Measurements from ENCODE around the gene PLPP3. TPM values are rescaled to one million over a fixed set of nuclear protein-coding genes. Genes with fewer than 3 reads are reported as not detected.

PLPP3 gene
- total RNA-seq, 1 experiment from 2014 or later = 0.39 TPM

DNA sequence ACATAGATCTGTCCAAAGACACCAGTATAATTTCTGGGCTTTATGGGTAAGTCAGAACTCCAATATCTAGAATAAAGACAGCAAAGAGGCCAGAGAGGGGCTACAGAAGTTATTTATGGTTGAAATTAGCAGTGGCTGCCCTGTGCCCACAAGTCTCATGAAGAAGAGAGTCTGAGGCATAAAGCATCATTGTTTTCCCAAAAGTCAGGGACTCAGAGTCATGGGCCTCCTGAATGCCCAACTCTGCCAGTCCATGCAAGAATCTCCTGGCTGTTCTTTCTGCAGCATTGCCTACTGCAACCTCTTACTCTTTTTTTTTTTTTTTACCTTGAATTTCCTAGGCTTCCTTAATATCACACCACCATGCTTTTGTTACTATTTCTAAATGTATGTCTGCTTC, 49.6 kb downstream of the PLPP3 start:
- Histone ChIP-seq H3K27me3 (replicated peaks; ENCODE audit: insufficient read depth, low read depth, low read length, poor library complexity) (no peaks in the 10 kb centered on the region), H3K4me1 (ENCODE audit: insufficient read depth, low read length, poor library complexity, severe bottlenecking) (no peaks in the 10 kb centered on the region), H3K27ac (ENCODE audit: low read depth, low read length, poor library complexity, severe bottlenecking) (no peak overlapping the region), H3K9me3 (ENCODE audit: low read depth, low read length, poor library complexity, severe bottlenecking) (no peaks in the 10 kb centered on the region), H3K4me3 (ENCODE audit: low read depth, low read length, poor library complexity, severe bottlenecking) (no peak overlapping the region), H3K36me3 (ENCODE audit: insufficient read depth, low read length, poor library complexity, severe bottlenecking) (no peaks in the 10 kb centered on the region)
- POLR2A ChIA-PET (ENCODE audit: low non-redundant PET) = no interaction called here
- CTCF ChIA-PET = no interaction called here
- intact Hi-C loops (cut with micrococcal nuclease; ENCODE audit: unreplicated experiment) = no loop called here
- BruUV-seq (replicated peaks) = no TSS peak
- no peak for DNase-seq (ENCODE audit: low spot score)
- TF ChIP-seq, protein P1, sequence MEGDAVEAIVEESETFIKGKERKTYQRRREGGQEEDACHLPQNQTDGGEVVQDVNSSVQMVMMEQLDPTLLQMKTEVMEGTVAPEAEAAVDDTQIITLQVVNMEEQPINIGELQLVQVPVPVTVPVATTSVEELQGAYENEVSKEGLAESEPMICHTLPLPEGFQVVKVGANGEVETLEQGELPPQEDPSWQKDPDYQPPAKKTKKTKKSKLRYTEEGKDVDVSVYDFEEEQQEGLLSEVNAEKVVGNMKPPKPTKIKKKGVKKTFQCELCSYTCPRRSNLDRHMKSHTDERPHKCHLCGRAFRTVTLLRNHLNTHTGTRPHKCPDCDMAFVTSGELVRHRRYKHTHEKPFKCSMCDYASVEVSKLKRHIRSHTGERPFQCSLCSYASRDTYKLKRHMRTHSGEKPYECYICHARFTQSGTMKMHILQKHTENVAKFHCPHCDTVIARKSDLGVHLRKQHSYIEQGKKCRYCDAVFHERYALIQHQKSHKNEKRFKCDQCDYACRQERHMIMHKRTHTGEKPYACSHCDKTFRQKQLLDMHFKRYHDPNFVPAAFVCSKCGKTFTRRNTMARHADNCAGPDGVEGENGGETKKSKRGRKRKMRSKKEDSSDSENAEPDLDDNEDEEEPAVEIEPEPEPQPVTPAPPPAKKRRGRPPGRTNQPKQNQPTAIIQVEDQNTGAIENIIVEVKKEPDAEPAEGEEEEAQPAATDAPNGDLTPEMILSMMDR (conservative IDR thresholded peaks at IDR 0.05; ENCODE audit: low read depth, low read length) = no peak
- no peak for TF ChIP-seq EZH2 (IDR thresholded peaks at IDR 0.05; ENCODE audit: borderline replicate concordance, low read depth, low read length, poor library complexity, severe bottlenecking)

DNA sequence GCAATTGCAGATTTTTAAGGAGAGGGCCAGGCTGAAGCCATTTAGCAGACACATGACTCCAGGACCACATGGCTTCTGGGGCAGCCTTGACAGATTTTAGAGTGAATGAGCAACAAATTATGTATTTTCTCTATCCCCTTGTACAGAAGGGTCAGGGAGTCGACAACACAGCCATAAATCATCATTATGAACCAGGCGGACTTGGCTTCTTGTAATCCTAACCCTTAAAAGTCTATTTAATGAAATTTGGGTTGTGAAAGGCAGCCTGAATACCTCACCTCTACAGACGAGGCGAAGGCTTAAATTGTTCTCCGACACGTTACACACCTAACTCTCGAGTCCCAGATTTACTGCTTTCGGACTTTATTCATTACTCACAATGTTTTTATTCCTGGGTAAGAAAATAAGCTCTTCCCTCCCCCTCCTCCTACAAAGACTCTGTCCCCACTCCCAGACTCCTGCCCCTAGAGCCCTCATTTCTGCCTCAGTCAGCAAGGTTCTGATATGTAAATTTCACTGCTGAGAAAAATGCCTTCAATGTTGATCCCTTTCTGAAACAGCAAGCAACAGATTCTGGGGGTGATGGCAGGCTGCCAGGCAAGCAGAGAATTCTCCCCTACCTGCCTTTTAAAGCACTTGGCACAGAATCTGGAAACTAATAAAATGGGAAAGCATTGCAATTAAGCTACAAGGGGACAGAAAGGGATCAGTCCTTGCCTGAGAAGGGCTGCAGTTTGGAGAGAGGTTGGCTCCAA, 51.6 kb downstream of the PLPP3 start:
- peak; percentile 11 for DNase-seq (ENCODE audit: low spot score)
- no TSS peak for BruUV-seq (replicated peaks)
- H3K27ac ChIP-seq (ENCODE audit: low read depth, low read length, poor library complexity, severe bottlenecking) = no peak overlapping the region
- TF ChIP-seq, protein P1 (conservative IDR thresholded peaks at IDR 0.05; ENCODE audit: low read depth, low read length) = no peak
- no peak for TF ChIP-seq EZH2 (IDR thresholded peaks at IDR 0.05; ENCODE audit: borderline replicate concordance, low read depth, low read length, poor library complexity, severe bottlenecking)
- CTCF ChIA-PET = no interaction called here
- no peaks in the 10 kb centered on the region for H3K27me3 ChIP-seq (replicated peaks; ENCODE audit: insufficient read depth, low read depth, low read length, poor library complexity)
- no peaks in the 10 kb centered on the region for H3K36me3 ChIP-seq (ENCODE audit: insufficient read depth, low read length, poor library complexity, severe bottlenecking)
- no peaks in the 10 kb centered on the region for H3K9me3 ChIP-seq (ENCODE audit: low read depth, low read length, poor library complexity, severe bottlenecking)
- intact Hi-C loops (cut with micrococcal nuclease; ENCODE audit: unreplicated experiment) = no loop called here
- H3K4me1 ChIP-seq (ENCODE audit: insufficient read depth, low read length, poor library complexity, severe bottlenecking) = no peaks in the 10 kb centered on the region
- H3K4me3 ChIP-seq (ENCODE audit: low read depth, low read length, poor library complexity, severe bottlenecking) = no peak overlapping the region
- POLR2A ChIA-PET (ENCODE audit: low non-redundant PET) = interaction anchor here (0.6 kb wide), 1 partner anchor 92 kb away, joined by 5 read pairs; no protein-coding TSS in a partner anchor

DNA sequence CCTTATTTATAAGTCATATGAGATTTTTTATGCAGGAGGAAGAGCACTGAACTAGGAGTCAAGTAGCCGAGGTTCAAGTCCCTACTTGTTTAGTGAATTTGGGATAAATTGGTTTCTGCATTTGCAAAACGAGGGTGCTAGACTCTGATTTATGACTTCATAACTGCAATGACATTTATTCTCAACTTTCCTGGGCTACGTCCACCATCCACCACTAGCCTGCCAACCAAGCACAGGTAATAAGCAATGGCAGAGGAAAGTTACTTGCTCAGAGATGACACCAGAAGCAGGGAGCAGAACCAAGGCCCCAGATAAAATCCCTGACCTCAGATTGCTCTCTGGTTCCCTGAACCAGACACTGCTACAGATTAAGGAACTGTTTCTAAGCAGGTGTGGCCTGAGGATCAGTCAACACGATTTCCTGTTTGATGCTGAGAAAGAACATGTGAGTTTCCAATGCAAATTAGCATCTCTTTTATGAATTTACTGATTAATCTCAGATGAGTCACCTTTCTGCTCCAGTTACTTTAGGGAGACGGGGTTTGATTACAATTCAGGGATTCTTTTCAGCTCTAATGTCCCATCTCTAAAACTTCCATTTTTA, 52.7 kb downstream of the PLPP3 start:
- H3K27ac ChIP-seq (ENCODE audit: low read depth, low read length, poor library complexity, severe bottlenecking) = no peak overlapping the region
- DNase-seq (ENCODE audit: low spot score) = peak; percentile 4
- TF ChIP-seq, protein P1 (conservative IDR thresholded peaks at IDR 0.05; ENCODE audit: low read depth, low read length) = no peak
- no peak for TF ChIP-seq EZH2 (IDR thresholded peaks at IDR 0.05; ENCODE audit: borderline replicate concordance, low read depth, low read length, poor library complexity, severe bottlenecking)
- H3K36me3 ChIP-seq (ENCODE audit: insufficient read depth, low read length, poor library complexity, severe bottlenecking) = no peaks in the 10 kb centered on the region
- no peak overlapping the region for H3K4me3 ChIP-seq (ENCODE audit: low read depth, low read length, poor library complexity, severe bottlenecking)
- no peaks in the 10 kb centered on the region for H3K4me1 ChIP-seq (ENCODE audit: insufficient read depth, low read length, poor library complexity, severe bottlenecking)
- POLR2A ChIA-PET (ENCODE audit: low non-redundant PET) = no interaction called here
- H3K9me3 ChIP-seq (ENCODE audit: low read depth, low read length, poor library complexity, severe bottlenecking) = no peaks in the 10 kb centered on the region
- CTCF ChIA-PET = no interaction called here
- intact Hi-C loops (cut with micrococcal nuclease; ENCODE audit: unreplicated experiment) = no loop called here
- BruUV-seq (replicated peaks) = no TSS peak
- H3K27me3 ChIP-seq (replicated peaks; ENCODE audit: insufficient read depth, low read depth, low read length, poor library complexity) = no peaks in the 10 kb centered on the region

Data from A673 (cell line).